IPS-20b (cell line): ENCODE results near the gene PDAP1.
A peak's percentile ranks its signal among the peaks of the same experiment; 100 is the strongest.
"Not testable (repeated sequence)": the region's sequence is repeated elsewhere in the genome, so short reads cannot be mapped to it uniquely, and the experiment has no call there.

ENCODE experiments used
- H3K27ac ChIP-seq: one replicate; pipeline ENCODE4 v1.5.1; 2013; ENCODE audit warnings: low read length
- H3K27me3 ChIP-seq: 2 replicates; pipeline ENCODE4 v1.6.1; 2013; ENCODE audit warnings: mild to moderate bottlenecking, low read length, inconsistent platforms; ENCODE audit not compliant: insufficient read depth
- H3K36me3 ChIP-seq: 2 replicates; pipeline ENCODE4 v1.6.1; 2013; ENCODE audit warnings: low read depth, mild to moderate bottlenecking, inconsistent platforms, low read length, moderate library complexity; ENCODE audit not compliant: insufficient read depth
- H3K4me1 ChIP-seq: 2 replicates; pipeline ENCODE4 v1.6.1; 2013; ENCODE audit warnings: mild to moderate bottlenecking, control low read depth, inconsistent platforms, low read length, moderate library complexity; ENCODE audit not compliant: insufficient read depth
- H3K4me3 ChIP-seq: 2 replicates; pipeline ENCODE4 v1.5.1; 2013; ENCODE audit warnings: mild to moderate bottlenecking, low read length, inconsistent platforms
- H3K9ac ChIP-seq: 2 replicates; pipeline ENCODE4 v1.6.1; 2013; ENCODE audit warnings: low read depth, mild to moderate bottlenecking, inconsistent platforms, low read length, moderate library complexity
- H3K9me3 ChIP-seq: 2 replicates; pipeline ENCODE4 v1.6.1; 2013; ENCODE audit warnings: mild to moderate bottlenecking, low read depth, low read length, inconsistent platforms; ENCODE audit not compliant: insufficient read depth

PDAP1 gene

GRCh38 chr7:99422186-99422585 is 13.8 kb upstream of the PDAP1 start:
- Histone ChIP-seq H3K36me3 (peaks cover 85% of the 10 kb centered on the region), H3K9me3 (no peaks in the 10 kb centered on the region), H3K27me3 (no peaks in the 10 kb centered on the region)

GRCh38 chr7:99420986-99421385 is 12.6 kb upstream of the PDAP1 start:
- Histone ChIP-seq H3K36me3 (peaks cover 97% of the 10 kb centered on the region), H3K4me1 (no peaks in the 10 kb centered on the region; the same call in 1 of the 2 replicates), H3K27me3 (no peaks in the 10 kb centered on the region), H3K9ac (no peak overlapping the region), H3K9me3 (no peaks in the 10 kb centered on the region), H3K4me3 (no peak overlapping the region), H3K27ac (no peak overlapping the region)

More at GRCh38 chr7:99422186-99422585, 13.8 kb upstream of the PDAP1 start:
- H3K9ac ChIP-seq = no peak overlapping the region
- no peak overlapping the region for H3K27ac ChIP-seq
- H3K4me3 ChIP-seq = no peak overlapping the region
- H3K4me1 ChIP-seq = no peaks in the 10 kb centered on the region; the same call in 1 of the 2 replicates

- no peaks in the 10 kb centered on the region for H3K9me3 ChIP-seq
- H3K4me3 ChIP-seq = no peak overlapping the region
- no peak overlapping the region for H3K27ac ChIP-seq
- peaks cover 94% of the 10 kb centered on the region for H3K36me3 ChIP-seq
- H3K9ac ChIP-seq = no peak overlapping the region
- no peaks in the 10 kb centered on the region for H3K27me3 ChIP-seq
- H3K4me1 ChIP-seq = no peaks in the 10 kb centered on the region; the same call in 1 of the 2 replicates
These were observed 11.8 kb upstream of the PDAP1 start for GRCh38 chr7:99420213-99420612.

- Histone ChIP-seq H3K9me3 (no peaks in the 10 kb centered on the region), H3K27me3 (no peaks in the 10 kb centered on the region), H3K9ac (no peak overlapping the region), H3K27ac (no peak overlapping the region), H3K4me1 (no peaks in the 10 kb centered on the region; the same call in 1 of the 2 replicates), H3K4me3 (no peak overlapping the region), H3K36me3 (peaks cover 94% of the 10 kb centered on the region)
These were observed 11.1 kb upstream of the PDAP1 start for GRCh38 chr7:99419323-99420021.

GRCh38 chr7:99418260-99418659 is 9.9 kb upstream of the PDAP1 start:
- Histone ChIP-seq H3K9ac (no peak overlapping the region), H3K4me1 (no peaks in the 10 kb centered on the region; the same call in 1 of the 2 replicates), H3K27ac (no peak overlapping the region), H3K36me3 (peaks cover 93% of the 10 kb centered on the region), H3K4me3 (no peak overlapping the region), H3K9me3 (no peaks in the 10 kb centered on the region), H3K27me3 (no peaks in the 10 kb centered on the region)

GRCh38 chr7:99415513-99416127 is 7.2 kb upstream of the PDAP1 start:
- peaks cover 92% of the 10 kb centered on the region for H3K36me3 ChIP-seq
- H3K27me3 ChIP-seq, H3K9ac ChIP-seq, H3K27ac ChIP-seq, H3K9me3 ChIP-seq, H3K4me3 ChIP-seq, H3K4me1 ChIP-seq: not testable (repeated sequence)

GRCh38 chr7:99410635-99411034 is 2.2 kb upstream of the PDAP1 start:
- Histone ChIP-seq H3K27ac (no peak overlapping the region), H3K4me3 (no peak overlapping the region), H3K4me1 (peaks cover 13% of the 10 kb centered on the region), H3K9me3 (no peaks in the 10 kb centered on the region), H3K36me3 (peaks cover 56% of the 10 kb centered on the region), H3K9ac (no peak overlapping the region), H3K27me3 (no peaks in the 10 kb centered on the region)

GRCh38 chr7:99409806-99410205 is 1.4 kb upstream of the PDAP1 start:
- peak overlapping the region; percentile 100 for H3K4me3 ChIP-seq
- H3K9ac ChIP-seq = peak overlapping the region; percentile 100
- H3K27me3 ChIP-seq = no peaks in the 10 kb centered on the region
- H3K9me3 ChIP-seq = no peaks in the 10 kb centered on the region
- H3K4me1 ChIP-seq = peaks cover 13% of the 10 kb centered on the region
- H3K36me3 ChIP-seq = peaks cover 55% of the 10 kb centered on the region
- H3K27ac ChIP-seq = no peak overlapping the region

- Histone ChIP-seq H3K36me3 (peaks cover 55% of the 10 kb centered on the region), H3K9ac (peak overlapping the region; percentile 100), H3K27ac (peak overlapping the region; percentile 85), H3K4me3 (peak overlapping the region; percentile 100), H3K27me3 (no peaks in the 10 kb centered on the region), H3K9me3 (no peaks in the 10 kb centered on the region), H3K4me1 (peaks cover 13% of the 10 kb centered on the region)
These were observed 785 bp upstream of the PDAP1 start for GRCh38 chr7:99409192-99409572.

- Histone ChIP-seq H3K27ac (peak overlapping the region; percentile 85), H3K4me1 (peaks cover 13% of the 10 kb centered on the region), H3K36me3 (peaks cover 55% of the 10 kb centered on the region), H3K27me3 (no peaks in the 10 kb centered on the region), H3K9ac (peak overlapping the region; percentile 100), H3K9me3 (no peaks in the 10 kb centered on the region), H3K4me3 (peak overlapping the region; percentile 100)
These were observed 472 bp downstream of the PDAP1 start for GRCh38 chr7:99407872-99408378.

- no peaks in the 10 kb centered on the region for H3K27me3 ChIP-seq
- H3K4me3 ChIP-seq = peak overlapping the region; percentile 100; the same call in 1 of the 2 replicates
- no peaks in the 10 kb centered on the region for H3K9me3 ChIP-seq
- peaks cover 57% of the 10 kb centered on the region for H3K36me3 ChIP-seq
- no peak overlapping the region for H3K27ac ChIP-seq
- H3K4me1 ChIP-seq = peaks cover 13% of the 10 kb centered on the region
- peak overlapping the region; percentile 100 for H3K9ac ChIP-seq
These were observed 1.8 kb downstream of the PDAP1 start for GRCh38 chr7:99406557-99406956.

- Histone ChIP-seq H3K27me3 (no peaks in the 10 kb centered on the region), H3K4me3 (no peak overlapping the region), H3K27ac (no peak overlapping the region), H3K4me1 (peaks cover 11% of the 10 kb centered on the region), H3K36me3 (peaks cover 57% of the 10 kb centered on the region), H3K9me3 (no peaks in the 10 kb centered on the region), H3K9ac (no peak overlapping the region)
These were observed 3.4 kb downstream of the PDAP1 start for GRCh38 chr7:99404977-99405320.
